HS-27A (cell line): ENCODE measurements around the gene RNH1.
A peak's percentile ranks its signal among the peaks of the same experiment; 100 is the strongest.

Experiments
- DNase-seq: peaks from one replicate; pipeline ENCODE4 v3.0.0-alpha.2; 2012; ENCODE audit warnings: low read depth, missing footprints

The RNH1 gene

DNA sequence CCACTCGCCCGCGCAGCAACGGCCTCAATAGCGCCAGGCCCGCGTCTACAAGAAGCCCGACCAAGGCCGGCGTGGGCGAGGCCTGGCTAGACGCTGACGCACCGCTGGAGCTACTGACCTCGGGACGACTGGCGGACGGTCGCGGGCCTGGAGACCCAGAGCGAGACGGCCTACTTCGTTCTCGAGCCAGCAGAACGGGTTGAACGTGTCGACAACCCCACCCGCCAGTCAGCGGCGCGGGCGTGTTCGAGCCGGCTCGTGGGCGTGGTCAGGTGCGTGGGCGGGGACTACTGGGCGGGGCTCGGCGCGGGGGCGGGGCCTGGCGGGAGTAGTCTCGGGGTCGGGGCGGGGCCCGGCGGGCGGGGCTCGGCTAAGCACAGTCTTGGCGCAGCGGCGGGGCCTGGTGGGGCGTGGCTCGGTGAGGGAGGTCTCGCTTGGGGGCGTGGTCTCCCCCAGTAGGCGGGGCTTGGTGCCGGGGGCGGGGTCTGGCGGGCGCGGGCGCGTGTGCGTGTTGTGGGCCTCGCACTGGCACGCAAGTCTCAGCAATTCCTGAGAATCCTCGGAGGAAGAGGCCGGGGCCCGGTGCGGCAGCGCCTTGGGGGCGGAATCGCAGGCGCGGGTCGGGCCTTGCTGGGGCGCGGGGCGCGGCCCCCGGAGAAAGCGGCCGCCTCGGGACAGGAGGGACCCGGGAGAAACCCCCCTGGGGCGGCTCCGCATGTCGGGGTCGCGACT lies at the start of gene RNH1:
TSS of gene RNH1 (minus strand) at position 248 of the 732 bp plus-strand sequence. CDS start 5,080 bp downstream, outside the sequence.
- peak; percentile 65 for DNase-seq

DNA sequence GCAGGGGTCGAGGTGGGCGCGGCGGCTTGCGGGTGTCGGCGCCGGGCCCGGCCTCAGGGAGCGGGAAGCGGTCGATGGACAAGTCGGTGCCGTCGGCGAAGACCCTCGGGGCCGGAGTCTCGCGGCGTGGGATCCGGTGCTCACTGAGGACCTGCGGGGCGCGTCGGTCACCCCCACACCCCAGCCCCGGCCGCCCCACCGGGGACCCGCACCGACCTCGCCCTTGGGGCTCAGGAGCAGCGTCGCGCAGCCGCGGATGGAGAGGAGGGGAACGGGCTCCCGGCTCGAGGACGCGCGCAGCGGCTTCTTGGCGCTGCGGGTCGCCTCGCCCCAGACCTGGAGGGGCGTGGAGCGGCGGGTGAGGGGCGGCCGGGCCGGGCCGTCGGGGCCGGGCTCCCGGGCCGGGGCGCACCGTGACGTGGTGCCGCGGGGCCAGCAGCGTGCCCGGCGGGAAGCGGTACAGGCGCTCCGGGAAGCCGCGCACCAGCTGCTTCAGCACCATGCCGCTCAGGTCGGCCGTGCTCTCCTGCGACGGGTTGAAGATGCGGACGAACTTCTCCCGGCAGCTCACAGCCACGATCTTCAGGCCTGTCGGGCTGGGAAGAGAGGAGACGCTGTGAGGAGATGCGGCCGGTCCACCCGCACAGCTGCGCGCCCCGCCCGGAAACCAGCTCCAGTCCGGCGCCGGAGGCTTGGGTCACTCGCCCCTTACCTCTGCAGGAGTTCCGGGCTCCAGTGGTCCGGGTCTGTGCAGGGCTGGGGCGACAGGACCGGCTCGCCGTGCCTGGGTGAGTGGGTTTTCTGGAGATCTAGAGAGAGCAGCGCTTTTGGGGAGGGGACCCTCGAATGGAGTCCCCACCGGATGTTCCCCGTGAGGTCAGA lies 49.0 kb upstream of the RNH1 start:
- no peak for DNase-seq

DNA sequence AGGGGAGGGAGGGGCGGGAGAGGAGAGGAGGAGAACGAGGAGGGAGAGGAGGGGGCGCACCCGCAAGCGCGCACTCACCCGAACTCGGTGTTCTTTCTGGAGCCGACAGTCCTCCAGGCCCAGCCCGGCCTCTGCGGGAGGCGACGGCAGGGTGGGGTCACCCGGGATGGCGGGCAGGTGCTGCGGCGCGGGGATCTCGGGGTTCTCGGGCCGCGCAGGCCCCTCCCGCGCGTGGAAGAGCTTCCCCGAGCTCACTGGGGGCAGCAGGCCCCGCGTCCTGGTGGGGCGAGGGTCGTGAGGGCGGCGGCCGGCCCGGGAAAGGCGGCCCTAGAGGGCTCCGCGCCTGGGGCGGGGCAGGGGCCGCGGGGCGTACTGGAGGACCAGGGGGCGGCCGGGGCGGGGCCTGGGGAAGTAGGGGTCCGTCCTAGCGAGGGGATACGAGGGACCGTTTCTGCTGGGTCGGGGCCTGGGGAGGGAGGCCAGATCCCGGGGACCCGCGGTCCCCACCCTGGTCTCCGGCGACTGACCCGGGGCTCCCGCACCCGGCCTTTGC lies 48.3 kb upstream of the RNH1 start:
- DNase-seq, result no peak

DNA sequence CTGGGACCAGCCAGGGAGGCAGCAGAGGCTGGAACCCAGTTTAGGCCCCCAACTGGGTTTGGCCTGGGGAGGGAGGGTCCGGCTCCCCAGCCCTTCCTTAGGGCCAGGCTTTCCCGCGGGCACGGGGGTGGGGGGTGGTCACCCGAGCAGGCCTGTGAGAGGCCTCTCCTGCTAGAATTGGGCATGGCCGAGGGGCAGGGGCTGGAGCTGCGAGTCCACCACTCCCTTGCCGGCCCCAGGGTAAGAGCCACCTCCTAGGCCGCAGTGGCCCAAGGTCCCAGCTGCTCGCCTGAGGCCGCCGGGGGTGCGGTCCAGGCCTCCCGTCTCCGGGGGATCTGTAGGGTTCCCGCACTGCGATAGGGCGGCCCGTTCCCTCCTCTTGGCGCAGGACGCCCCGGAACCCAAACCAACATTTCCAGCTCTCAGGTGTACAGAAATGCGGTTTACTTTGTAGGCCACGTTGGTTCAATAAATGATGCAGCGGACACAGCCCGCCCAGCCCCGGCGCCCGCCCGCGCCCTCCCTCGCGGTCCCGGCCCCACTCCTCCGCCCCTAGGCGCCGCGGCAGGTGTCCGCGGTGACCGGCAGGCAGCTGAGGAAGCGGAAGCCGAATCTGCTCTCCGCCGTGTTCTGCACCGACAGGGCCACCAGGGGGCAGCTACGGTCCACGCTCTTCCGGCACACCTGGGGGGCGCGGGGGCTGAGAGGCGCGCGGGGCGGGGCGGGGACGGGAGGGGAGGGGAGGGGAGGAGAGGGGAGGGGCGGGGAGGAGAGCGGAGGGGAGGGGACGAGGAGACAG lies 47.6 kb upstream of the RNH1 start:
- no peak for DNase-seq

DNA sequence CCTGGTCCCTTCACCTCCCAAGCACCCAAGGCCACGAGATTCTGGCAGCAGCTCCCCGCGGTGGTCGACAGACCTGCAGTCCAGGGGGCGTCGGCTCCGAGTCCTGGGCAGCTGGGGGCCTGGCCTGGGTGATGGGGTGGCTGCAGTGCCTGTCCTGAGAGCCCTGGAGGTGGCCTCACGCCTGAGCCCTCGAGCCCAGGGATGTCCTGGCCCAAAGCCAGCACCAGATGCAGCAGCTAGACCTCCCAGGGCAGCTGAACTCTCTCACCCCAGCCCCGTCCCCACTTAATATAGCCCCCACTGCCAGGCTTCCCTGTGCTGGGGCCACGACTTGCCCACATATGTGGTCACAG lies 46.9 kb upstream of the RNH1 start:
- DNase-seq, result no peak

DNA sequence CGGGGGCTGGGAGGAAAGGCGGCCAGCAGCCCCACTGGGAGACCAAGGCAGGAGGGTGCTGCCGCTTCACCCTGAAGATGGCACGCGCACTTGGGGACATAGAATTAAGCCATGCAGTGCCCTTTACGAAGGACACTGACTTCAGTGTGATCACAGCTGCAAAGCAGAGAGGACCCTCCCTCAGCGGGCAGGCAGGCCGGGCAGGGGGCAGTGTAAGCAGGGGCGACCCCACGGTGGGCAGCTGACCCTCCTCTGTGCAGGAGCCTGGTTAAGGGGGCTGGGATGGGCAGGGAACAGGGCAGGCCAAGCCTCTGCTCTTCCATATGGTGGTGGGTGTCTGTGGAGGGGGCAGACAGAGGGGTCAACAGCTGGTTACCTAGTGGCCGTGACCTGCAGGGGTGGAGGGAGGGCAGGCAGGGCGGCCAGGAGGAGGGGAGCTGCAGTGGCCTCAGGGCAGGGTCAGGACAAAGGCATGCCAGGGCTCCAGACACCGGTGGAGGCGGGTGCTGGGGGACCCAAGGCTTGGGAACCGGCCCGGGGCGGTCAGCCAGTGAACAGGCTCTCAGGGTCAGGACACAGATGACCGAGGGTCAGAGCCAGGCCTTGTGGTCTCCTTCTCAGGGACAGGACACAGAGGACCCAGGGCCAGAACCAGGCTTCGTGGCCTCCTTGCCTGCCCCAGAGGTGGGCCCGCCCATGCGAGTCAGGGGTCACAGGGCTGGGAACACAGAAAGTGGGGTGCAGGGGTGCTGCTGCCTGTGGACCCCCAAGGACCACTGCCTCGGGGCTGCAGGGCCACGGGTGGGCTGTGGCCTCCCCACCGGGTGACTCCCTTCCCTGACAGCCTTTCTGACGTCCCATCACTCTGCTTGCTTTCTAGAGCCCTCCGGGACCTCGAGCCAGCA lies 46.3 kb upstream of the RNH1 start:
- no peak for DNase-seq

DNA sequence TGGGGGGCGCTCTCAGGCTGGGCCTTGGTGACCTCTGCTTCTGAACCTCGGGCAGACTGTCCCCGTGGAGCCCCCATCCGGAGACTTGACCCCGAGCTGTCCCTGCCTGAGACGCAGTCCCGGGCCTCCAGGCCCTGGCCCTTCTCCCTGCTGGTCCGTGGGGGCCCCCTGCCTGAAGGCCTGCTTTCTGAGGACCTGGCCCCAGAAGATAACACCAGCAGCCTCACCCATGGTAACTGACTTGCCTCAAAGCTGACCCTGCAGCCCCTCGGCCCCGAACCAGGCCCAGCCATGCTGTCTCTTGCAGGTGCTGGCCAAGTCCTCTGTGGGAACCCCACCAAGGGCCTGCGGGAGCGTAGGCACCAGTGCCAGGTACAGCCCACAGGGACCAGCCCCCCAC lies 44.6 kb upstream of the RNH1 start:
- no peak for DNase-seq

DNA sequence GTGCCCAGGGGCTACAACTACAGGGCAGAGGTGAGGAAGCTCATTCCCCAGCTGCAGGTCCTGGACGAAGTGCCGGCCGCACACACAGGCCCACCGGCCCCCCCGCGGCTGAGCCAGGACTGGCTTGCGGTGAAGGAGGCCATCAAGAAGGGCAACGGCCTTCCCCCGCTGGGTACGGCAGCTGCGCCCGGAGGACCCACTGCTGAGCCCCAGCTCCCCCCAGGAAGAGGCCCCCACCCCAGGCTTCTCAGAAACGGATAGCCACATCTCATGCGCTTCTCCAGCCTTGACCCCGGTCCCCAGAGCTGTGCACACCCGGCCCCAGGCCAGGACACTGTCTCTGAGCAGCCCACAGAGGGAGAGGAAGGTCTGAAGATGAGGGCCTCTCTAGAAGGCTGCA lies 44.1 kb upstream of the RNH1 start:
- DNase-seq, result no peak

DNA sequence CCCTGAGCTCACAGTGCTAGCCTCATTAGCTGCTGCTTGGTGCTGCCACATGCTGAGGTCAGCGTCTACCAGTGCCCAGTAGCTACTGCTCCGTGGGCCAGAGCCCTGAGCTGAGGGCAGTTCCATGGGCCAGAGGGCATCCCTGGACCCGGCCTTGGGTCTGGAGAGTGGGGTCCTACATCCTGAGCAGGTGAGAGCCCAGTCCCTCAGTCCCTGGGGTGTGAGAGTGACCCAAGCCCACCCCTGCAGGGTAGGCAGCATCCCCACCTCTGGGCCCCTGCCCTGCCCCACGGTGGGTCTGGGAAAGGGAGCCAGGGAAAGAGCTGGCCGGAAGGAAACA lies 43.7 kb upstream of the RNH1 start:
- DNase-seq, result no peak

DNA sequence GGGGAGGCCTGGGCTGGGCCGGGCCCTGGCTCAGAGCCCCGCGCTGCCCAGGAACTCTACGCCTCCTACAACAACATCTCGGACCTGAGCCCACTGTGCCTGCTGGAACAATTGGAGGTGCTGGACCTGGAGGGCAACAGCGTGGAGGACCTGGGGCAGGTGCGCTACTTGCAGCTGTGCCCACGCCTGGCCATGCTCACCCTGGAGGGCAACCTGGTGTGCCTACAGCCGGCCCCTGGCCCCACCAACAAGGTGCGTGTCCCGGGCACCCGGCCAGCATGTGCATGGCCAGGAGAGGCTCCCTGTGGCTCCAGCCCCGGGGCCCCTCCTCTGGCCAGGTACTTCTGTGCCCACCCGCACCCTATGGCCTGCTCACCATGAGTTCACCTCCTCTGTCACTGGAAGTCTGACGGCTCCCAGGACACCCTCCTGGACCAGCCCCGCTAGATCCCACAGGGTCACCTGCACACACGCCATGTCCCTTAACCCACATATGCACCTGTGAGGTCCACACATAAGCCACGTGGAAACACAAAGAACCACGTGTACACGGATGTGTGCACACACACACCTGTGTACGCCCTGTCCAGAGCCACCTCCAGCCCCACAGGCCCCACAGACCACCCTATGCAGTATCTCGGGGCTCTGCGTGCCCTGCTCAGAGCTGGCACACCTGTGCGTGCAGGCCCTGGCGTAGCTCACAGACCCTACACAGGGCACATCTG lies 43.1 kb upstream of the RNH1 start:
- DNase-seq, result no peak

DNA sequence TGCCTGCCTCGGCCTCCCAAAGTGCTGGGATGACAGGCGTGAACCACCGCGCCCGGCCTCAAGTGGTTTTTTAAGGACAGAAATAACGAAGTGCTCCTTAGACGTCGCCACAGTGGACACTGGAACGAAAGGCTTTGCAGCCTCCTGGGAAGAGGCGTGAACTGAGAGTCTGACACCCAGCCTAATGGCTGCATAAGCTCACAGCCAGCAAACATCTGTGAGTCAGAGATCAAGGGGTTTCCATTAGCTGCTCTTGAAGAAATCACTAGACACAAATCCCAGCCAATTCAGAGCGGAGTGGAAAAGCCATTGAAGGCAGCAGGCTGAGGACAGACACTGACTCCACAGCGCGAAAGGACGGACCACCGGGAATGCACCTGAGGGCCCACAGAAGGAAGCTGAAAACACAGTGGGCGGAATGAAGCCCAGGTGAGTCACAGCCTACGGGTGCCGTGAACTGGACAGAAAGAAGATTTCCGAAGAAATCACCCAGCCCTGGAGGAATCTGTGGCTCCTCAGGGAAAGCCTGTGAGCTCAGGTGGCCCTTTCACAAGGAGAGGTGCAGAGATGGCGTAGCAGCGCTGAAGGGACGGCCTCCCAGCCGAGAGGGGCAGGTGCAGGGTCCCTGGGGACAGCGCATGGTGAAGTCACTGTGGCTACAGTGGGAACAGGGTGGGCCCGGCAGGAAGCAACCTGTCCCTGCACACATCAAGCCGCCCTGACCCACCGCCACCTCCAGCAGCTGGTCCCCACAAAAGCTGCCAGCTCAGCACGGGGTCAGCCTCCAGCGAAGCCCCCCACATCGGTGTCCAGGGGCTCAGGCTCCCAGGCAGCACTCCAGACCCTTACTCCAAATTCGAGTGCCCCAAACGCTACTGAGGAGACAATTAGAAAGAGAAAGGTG lies 41.9 kb upstream of the RNH1 start:
- DNase-seq, result no peak

DNA sequence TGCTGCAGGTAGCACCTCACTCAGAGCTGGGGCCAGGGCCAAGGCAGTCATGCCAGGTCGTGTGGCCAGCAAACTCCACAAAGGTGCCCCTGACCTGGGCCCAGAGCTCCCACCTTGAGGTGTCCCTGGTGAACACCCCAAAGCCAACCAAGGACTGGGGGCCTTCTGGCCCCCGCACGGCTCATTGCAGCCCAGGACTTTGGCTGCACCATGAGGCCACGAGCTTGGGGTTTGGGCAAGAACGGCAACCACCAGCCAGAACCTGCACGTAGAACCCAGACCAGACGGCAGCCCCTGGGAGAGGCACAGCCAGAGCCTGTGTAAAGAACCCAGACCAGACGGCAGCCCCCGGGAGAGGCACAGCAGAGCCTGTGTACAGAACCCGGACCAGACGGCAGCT lies 38.1 kb upstream of the RNH1 start:
- DNase-seq, result no peak

DNA sequence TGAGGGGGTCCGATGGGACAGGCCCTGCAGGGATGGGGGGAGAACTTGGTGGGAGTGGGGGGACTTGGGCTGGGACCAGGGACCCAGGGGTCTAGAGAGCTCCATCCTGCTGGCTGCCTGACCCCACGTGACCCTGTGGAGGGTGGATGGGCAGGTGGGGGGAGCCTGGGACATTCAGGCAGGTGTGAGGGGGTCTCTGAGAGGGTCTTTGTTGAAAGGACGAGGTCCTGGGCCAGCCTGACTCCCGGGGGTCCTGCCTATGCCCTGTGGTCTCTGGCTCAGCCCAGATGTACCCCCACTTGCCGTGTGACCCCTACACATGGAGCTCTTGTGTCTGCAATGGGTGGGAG lies 37.8 kb upstream of the RNH1 start:
- DNase-seq, result no peak

DNA sequence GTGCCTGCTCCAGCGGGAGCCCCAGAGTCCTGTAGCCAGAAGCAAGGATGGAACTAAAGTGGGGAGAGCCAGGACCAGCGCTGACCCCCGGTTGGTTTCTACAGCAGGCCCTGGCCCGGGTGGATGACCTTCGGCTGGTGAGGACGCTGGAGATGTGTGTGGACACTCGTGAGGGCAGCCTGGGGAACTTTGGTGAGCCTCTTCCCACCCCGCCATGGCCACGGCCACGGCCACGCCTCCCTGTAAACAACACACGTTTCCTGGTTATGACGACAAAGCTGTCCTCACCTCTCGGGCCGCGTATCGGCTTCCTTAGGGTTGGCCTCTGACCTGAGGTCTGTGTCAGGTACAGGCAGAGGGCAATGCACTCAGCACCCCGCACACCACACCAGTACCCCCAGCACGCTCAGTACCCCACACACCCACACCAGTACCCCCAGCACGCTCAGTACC lies 34.4 kb upstream of the RNH1 start:
- no peak for DNase-seq

DNA sequence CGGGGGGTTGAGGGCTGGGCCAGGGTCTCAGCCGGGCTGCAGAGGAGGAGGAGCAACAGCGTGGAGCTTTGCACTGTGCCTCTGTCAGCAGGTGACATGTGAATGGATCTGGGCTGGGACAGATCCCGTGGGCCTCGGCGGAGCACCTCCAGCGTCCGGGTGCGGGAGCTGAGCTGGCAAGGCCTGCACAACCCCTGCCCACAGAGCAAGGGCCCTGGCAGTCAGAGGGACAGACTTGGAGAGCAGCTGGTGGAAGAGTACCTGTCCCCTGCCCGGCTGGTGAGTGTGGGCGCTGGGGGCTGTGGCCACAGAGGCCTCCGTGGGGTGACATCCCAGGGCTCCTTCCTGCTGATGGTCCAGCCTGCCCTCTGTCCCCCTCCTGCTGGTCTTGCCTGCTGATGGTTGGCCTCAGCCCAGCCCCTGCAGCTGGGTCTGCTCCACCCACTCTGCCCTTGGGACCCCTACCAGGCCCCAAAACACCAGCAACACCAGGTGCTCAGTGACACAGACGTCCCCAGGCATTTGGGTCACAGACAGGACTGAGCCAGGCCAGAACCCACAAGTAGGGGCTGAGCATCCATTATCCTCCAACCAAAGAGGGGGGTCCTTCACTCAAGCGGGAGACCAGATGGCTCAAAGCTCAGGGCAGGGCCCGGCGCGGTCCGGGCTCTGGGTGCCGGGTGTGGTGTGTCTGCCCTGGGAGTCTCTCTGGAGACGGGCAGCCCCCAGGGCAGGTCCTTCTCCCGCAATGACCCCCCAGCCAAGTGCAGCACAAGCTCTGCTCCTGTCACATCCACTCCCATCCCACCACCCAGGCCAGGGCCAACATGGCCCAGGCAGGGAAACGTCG lies 33.8 kb upstream of the RNH1 start:
- no peak for DNase-seq

DNA sequence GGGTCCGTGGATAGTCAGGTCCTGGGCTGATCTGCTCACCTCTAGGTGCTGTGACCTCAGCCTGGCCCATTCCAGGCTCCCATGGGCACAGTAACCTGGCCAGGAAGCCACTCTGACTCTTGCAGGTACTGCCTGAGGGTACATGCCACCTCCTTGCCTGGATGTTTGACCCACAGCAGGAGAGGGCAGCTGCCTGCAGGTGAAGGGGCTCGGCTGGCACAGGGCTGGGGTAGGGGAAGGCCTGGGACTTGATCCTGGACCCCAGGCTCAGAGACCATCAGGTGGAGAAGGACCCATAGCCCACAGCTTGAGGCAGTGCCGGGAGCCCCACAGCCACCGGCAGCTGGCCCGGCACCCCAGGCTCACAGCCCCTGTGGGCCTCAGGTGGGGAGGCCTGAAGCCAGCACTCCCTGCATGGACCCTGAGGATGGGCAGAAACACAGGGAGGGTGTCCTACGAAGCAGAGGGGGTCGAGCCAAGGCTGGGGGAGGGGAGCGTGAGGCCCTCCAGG lies 33.0 kb upstream of the RNH1 start:
- no peak for DNase-seq

DNA sequence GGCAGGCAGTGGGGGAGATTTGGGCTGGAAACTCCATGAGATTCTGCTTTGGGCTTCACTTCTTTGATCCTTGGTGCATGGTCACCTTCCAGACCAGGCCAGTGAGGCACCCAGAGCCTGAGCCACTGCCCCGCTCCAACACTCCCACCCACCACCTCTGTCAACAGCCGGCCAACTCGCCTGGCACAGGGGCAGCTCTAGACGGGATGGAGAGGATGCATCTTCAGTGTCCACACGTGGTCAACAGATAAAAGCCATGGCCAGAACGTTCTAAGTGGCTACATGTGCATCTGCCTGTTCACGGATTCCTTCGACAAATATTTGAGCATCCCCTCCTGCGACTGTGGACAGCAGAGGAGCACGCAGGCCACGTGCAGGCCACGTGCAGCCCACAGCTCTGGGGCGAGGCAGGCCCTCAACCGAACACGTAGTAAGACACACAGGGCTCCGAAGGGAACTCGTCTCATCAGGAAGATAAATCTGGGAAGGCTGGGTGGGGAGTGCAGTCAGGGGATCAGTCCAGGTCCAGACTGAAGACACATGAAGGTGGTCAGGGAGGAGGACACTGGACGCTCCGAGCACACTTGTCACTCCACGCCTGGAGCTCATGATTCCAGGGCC lies 31.5 kb upstream of the RNH1 start:
- DNase-seq, result no peak
